SKM-1 (cell line): ENCODE results near the gene SLC16A1.
"Not testable (repeated sequence)": the region's sequence is repeated elsewhere in the genome, so short reads cannot be mapped to it uniquely, and the experiment has no call there.

Experiments
- DNase-seq: peaks from one replicate; lab custom pipeline; 2025; ENCODE audit not compliant: unreplicated experiment; lab: John Stamatoyannopoulos, UW

The SLC16A1 gene

GRCh38 chr1:112926858-112927257 lies 29.1 kb downstream of the SLC16A1 start:
- no peak for DNase-seq

- no peak for DNase-seq
These were observed 31.0 kb downstream of the SLC16A1 start for GRCh38 chr1:112925015-112925414.

GRCh38 chr1:112923959-112924349 lies 32.0 kb downstream of the SLC16A1 start:
- no peak for DNase-seq

GRCh38 chr1:112923234-112923958 lies 32.6 kb downstream of the SLC16A1 start:
- no peak for DNase-seq

GRCh38 chr1:112911506-112912220 lies 44.3 kb downstream of the SLC16A1 start:
- DNase-seq, result no peak

- no peak for DNase-seq
These were observed 46.1 kb downstream of the SLC16A1 start for GRCh38 chr1:112909847-112910246.

- no peak for DNase-seq
These were observed 49.8 kb downstream of the SLC16A1 start for GRCh38 chr1:112906150-112906698.

- no peak for DNase-seq
These were observed 50.4 kb downstream of the SLC16A1 start for GRCh38 chr1:112905395-112906149.

GRCh38 chr1:112904831-112905261 lies 51.1 kb downstream of the SLC16A1 start:
- no peak for DNase-seq

GRCh38 chr1:112904071-112904830 lies 51.7 kb downstream of the SLC16A1 start:
- DNase-seq, result no peak

GRCh38 chr1:112902221-112902620 lies 53.8 kb downstream of the SLC16A1 start:
- DNase-seq, result no peak

GRCh38 chr1:112901387-112901786 lies 54.6 kb downstream of the SLC16A1 start:
- DNase-seq, result no peak

- no peak for DNase-seq
These were observed 59.2 kb downstream of the SLC16A1 start for GRCh38 chr1:112896783-112897182.

GRCh38 chr1:112894561-112895011 lies 61.4 kb downstream of the SLC16A1 start:
- DNase-seq, result no peak

- DNase-seq, result no peak
These were observed 62.0 kb downstream of the SLC16A1 start for GRCh38 chr1:112894010-112894292.

- DNase-seq, result no peak
These were observed 62.5 kb downstream of the SLC16A1 start for GRCh38 chr1:112893288-112894009.

- DNase-seq, result not testable (repeated sequence)
These were observed 66.1 kb downstream of the SLC16A1 start for GRCh38 chr1:112889906-112890305.

GRCh38 chr1:112889052-112889768 lies 66.8 kb downstream of the SLC16A1 start:
- DNase-seq, result no peak

GRCh38 chr1:112888630-112889029 lies 67.4 kb downstream of the SLC16A1 start:
- no peak for DNase-seq
